PFSK-1 (cell line): Measurements from ENCODE around the gene LCN1.

Experiments used
- FOXP2 ChIP-seq: optimal IDR thresholded peaks from 2 replicates; pipeline ENCODE3; 2011; ENCODE audit warnings: borderline replicate concordance, control low read depth, inconsistent platforms; ENCODE audit not compliant: insufficient read depth; ENCODE audit errors: extremely low read length, extremely low read depth
- POLR2AphosphoS5 ChIP-seq: IDR thresholded peaks from 2 replicates; pipeline ENCODE4 v1.6.1; 2012; ENCODE audit warnings: low read depth, mild to moderate bottlenecking, control low read depth, low read length, moderate library complexity
- REST ChIP-seq, 2 experiments: IDR thresholded peaks; 2 replicates each; pipeline versions ENCODE4 v1.6.1 to v1.8.0; 2011 to 2012; ENCODE audit warnings: low read depth in 2 of 2, low read length in 2 of 2, control low read depth in 1 of 2, inconsistent platforms in 1 of 2, mild to moderate bottlenecking in 1 of 2, moderate library complexity in 1 of 2; ENCODE audit not compliant: insufficient read depth in 1 of 2
- SIN3A ChIP-seq: IDR thresholded peaks from 2 replicates; pipeline ENCODE4 v1.6.1; 2012; ENCODE audit warnings: mild to moderate bottlenecking, low read length, moderate library complexity, borderline replicate concordance; ENCODE audit not compliant: insufficient read depth
- TAF1 ChIP-seq: IDR thresholded peaks from 2 replicates; pipeline ENCODE4 v1.6.1; 2012; ENCODE audit warnings: low read length, control low read depth, borderline replicate concordance; ENCODE audit not compliant: insufficient read depth

The LCN1 gene

GRCh38 chr9:135551456-135551855 lies 30.2 kb downstream of the LCN1 start:
- TF ChIP-seq SIN3A (no peak), REST (IDR thresholded peaks at IDR 0.05; ENCODE audit: insufficient read depth in 1 of 2, low read depth in 2 of 2, low read length in 2 of 2) (no peak), FOXP2 (no peak), POLR2AphosphoS5 (no peak), TAF1 (no peak)

- TF ChIP-seq POLR2AphosphoS5: no peak
- TF ChIP-seq SIN3A: no peak
- no peak for TF ChIP-seq REST (IDR thresholded peaks at IDR 0.05; ENCODE audit: insufficient read depth in 1 of 2, low read depth in 2 of 2, low read length in 2 of 2)
- no peak for TF ChIP-seq FOXP2
- no peak for TF ChIP-seq TAF1
Measured at GRCh38 chr9:135552021-135552697, 30.9 kb downstream of the LCN1 start.

- TF ChIP-seq REST (IDR thresholded peaks at IDR 0.05; ENCODE audit: insufficient read depth in 1 of 2, low read depth in 2 of 2, low read length in 2 of 2) (no peak), POLR2AphosphoS5 (no peak), SIN3A (no peak), FOXP2 (no peak), TAF1 (no peak)
Measured at GRCh38 chr9:135552698-135553171, 31.5 kb downstream of the LCN1 start.

GRCh38 chr9:135554718-135555117 lies 33.5 kb downstream of the LCN1 start:
- TF ChIP-seq FOXP2 (no peak), SIN3A (no peak), POLR2AphosphoS5 (no peak), REST (IDR thresholded peaks at IDR 0.05; ENCODE audit: insufficient read depth in 1 of 2, low read depth in 2 of 2, low read length in 2 of 2) (no peak), TAF1 (no peak)
